Thymus (tissue), 11 donors: Measurements from ENCODE around the gene MYBPHL. TPM values are rescaled to one million over a fixed set of nuclear protein-coding genes. Genes with fewer than 3 reads are reported as not detected.

Experiments
- DNase-seq, 9 donors: peaks; one replicate each; pipeline ENCODE4 v3.0.0-alpha.2; 2013; ENCODE audit warnings: low spot score in 9 of 9, low read depth in 6 of 9, missing footprints in 1 of 9
- H3K27ac ChIP-seq, 2 donors: one replicate each; pipeline ENCODE4 v1.5.1; 2013; ENCODE audit warnings: control low read depth in 1 of 2, low read depth in 1 of 2, low read length in 1 of 2, mild to moderate bottlenecking in 1 of 2, moderate library complexity in 1 of 2
- H3K27me3 ChIP-seq, 2 donors: one replicate each; pipeline ENCODE4 v1.5.1; 2013; ENCODE audit warnings: low read length in 1 of 2; ENCODE audit not compliant: control insufficient read depth in 2 of 2, insufficient read depth in 1 of 2
- H3K36me3 ChIP-seq, 2 donors: one replicate each; pipeline ENCODE4 v1.5.1; 2013; ENCODE audit warnings: low read length in 1 of 2, mild to moderate bottlenecking in 1 of 2, moderate library complexity in 1 of 2; ENCODE audit not compliant: control insufficient read depth in 2 of 2, insufficient read depth in 2 of 2
- H3K4me1 ChIP-seq, 2 donors: one replicate each; pipeline ENCODE4 v1.5.1; 2013; ENCODE audit warnings: low read length in 2 of 2; ENCODE audit not compliant: control insufficient read depth in 2 of 2, insufficient read depth in 2 of 2
- H3K4me3 ChIP-seq, 2 donors: one replicate each; pipeline ENCODE4 v1.5.1; 2013; ENCODE audit warnings: low read length in 2 of 2, control low read depth in 1 of 2, mild to moderate bottlenecking in 1 of 2
- H3K9me3 ChIP-seq, 2 donors: one replicate each; pipeline ENCODE4 v1.5.1; 2013; ENCODE audit warnings: low read length in 1 of 2, mild to moderate bottlenecking in 1 of 2; ENCODE audit not compliant: control insufficient read depth in 2 of 2, insufficient read depth in 1 of 2
- WGBS: extraction: QIAGEN DNeasy Blood & Tissue Kit; methylation state at CpG from one replicate; pipeline ENCODE4 v1.1.7; 2013; 5-methylcytosine and 5-hydroxymethylcytosine counted together
- polyA plus RNA-seq: library from polyadenylated mRNA; stranded (reverse); fragments of 200-250 nt; gene quantifications from one replicate; pipeline ENCODE4 v1.2.3, GENCODE V29; 2013
- total RNA-seq: library from RNA; stranded (reverse); fragments of 120-200 nt; gene quantifications from one replicate; pipeline ENCODE4 v1.2.4, GENCODE V29; 2013
- donor health status: healthy.

The MYBPHL gene
- total and polyA plus RNA-seq, 2 donors, result 0.09 to 0.43 TPM

- H3K4me3 ChIP-seq, result no peak overlapping the region
- peak in 8 of 9 donors; percentile 18 to 67 (median 42) for DNase-seq
- H3K36me3 ChIP-seq, result peaks cover 7 to 18% of the 10 kb centered on the region in 2 donors
- 80% methylated on average over 7 of the region's 7 CpGs for WGBS
- H3K4me1 ChIP-seq, result peaks cover 11 to 25% of the 10 kb centered on the region in 2 donors
- H3K27me3 ChIP-seq, result no peaks in the 10 kb centered on the region
- H3K9me3 ChIP-seq, result peaks cover 0 to 2% of the 10 kb centered on the region in 2 donors
- H3K27ac ChIP-seq, result no peak overlapping the region
Observed at GRCh38 chr1:109277434-109278204, 29.2 kb downstream of the MYBPHL start.

DNA sequence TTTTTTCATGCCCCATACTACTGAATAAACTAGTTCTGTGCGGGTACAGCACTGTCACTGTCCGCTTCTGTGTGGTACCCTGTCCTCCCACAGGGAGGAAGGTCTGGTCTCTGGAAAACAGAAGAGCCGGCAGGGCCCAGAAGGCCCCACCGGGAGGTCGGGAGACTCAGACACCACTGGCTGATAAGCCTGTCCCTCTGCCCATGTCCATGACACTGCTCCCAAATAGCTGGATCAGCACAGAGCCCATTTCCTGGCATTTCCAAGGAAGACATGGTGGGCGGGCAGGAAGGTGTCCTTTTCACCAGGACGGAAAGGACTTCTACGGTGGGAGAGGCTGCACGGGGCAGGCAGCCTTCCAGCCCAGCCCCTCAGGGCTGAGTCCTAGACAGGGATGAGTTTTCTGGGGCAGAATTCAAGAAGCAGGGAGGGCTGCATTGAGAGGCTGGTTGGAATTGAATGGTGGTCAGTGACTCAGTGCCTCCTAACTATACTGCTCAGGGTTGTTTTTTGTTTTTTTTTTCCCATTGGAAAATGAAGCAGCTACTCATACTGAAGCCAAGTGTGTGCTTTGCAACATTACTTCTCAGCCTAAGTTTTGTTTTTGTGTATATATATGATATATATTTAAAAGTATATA is 31.0 kb downstream of the MYBPHL start:
- no peak overlapping the region for H3K4me3 ChIP-seq
- no peak for DNase-seq

DNA sequence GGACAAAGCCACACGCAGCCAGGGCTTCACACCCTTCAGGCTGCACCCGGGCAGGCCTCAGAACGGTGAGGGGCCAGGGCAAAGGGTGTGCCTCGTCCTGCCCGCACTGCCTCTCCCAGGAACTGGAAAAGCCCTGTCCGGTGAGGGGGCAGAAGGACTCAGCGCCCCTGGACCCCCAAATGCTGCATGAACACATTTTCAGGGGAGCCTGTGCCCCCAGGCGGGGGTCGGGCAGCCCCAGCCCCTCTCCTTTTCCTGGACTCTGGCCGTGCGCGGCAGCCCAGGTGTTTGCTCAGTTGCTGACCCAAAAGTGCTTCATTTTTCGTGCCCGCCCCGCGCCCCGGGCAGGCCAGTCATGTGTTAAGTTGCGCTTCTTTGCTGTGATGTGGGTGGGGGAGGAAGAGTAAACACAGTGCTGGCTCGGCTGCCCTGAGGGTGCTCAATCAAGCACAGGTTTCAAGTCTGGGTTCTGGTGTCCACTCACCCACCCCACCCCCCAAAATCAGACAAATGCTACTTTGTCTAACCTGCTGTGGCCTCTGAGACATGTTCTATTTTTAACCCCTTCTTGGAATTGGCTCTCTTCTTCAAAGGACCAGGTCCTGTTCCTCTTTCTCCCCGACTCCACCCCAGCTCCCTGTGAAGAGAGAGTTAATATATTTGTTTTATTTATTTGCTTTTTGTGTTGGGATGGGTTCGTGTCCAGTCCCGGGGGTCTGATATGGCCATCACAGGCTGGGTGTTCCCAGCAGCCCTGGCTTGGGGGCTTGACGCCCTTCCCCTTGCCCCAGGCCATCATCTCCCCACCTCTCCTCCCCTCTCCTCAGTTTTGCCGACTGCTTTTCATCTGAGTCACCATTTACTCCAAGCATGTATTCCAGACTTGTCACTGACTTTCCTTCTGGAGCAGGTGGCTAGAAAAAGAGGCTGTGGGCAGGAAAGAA is 32.0 kb downstream of the MYBPHL start:
- H3K4me3 ChIP-seq, result no peak overlapping the region

More for the DNA sequence above, 31.0 kb downstream of the MYBPHL start:
- Histone ChIP-seq H3K9me3 (peaks cover 0 to 2% of the 10 kb centered on the region in 2 donors), H3K27me3 (no peaks in the 10 kb centered on the region), H3K4me1 (peaks cover 0 to 12% of the 10 kb centered on the region in 2 donors), H3K27ac (no peak overlapping the region), H3K36me3 (peaks cover 6 to 18% of the 10 kb centered on the region in 2 donors)
- 94% methylated on average over 9 of the region's 9 CpGs for WGBS

GRCh38 chr1:109273570-109274288 is 33.1 kb downstream of the MYBPHL start:
- Histone ChIP-seq H3K27ac (no peak overlapping the region), H3K4me1 (peaks cover 0 to 12% of the 10 kb centered on the region in 2 donors), H3K9me3 (peaks cover 0 to 2% of the 10 kb centered on the region in 2 donors), H3K4me3 (no peak overlapping the region), H3K27me3 (no peaks in the 10 kb centered on the region), H3K36me3 (peaks cover 5 to 8% of the 10 kb centered on the region in 2 donors)
- DNase-seq, result no peak
- 61% methylated on average over 30 of the region's 30 CpGs for WGBS

More for the DNA sequence above, 32.0 kb downstream of the MYBPHL start:
- H3K4me1 ChIP-seq, result peaks cover 0 to 12% of the 10 kb centered on the region in 2 donors
- no peak for DNase-seq
- WGBS, result 75% methylated on average over 24 of the region's 24 CpGs
- H3K27me3 ChIP-seq, result no peaks in the 10 kb centered on the region
- peaks cover 5 to 8% of the 10 kb centered on the region in 2 donors for H3K36me3 ChIP-seq
- H3K9me3 ChIP-seq, result peaks cover 0 to 2% of the 10 kb centered on the region in 2 donors
- H3K27ac ChIP-seq, result no peak overlapping the region

DNA sequence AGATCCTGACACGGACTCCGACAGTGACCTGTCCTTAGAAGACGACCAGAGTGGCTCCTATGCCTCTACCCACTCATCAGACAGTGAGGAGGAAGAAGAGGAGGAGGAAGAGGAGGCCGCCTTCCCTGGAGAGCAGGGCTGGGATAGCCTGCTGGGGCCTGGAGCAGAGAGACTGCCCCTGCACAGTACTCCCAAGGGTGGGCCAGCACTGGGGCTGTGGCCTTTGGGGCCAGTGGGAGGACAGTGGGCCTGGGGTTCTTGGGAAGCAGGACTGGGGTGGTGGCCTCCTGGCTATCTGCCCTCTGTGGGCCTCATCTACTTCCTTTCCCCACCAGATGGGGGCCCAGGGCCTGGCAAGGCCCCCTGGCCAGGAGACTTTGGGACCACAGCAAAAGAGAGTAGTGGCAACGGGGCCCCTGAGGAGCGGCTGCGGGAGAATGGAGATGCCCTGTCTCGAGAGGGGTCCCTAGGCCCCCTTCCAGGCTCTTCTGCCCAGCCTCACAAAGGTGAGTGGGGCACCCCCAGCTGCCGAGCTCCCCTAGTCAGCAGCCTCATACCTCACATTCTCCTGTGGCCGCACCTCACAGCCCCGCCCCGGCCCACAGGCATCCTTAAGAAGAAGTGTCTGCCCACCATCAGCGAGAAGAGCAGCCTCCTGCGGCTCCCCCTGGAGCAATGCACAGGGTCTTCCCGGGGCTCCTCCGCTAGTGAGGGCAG is 33.8 kb downstream of the MYBPHL start:
- WGBS, result 95% methylated on average over 16 of the region's 16 CpGs
- Histone ChIP-seq H3K4me1 (peaks cover 0 to 12% of the 10 kb centered on the region in 2 donors), H3K36me3 (peaks cover 2 to 8% of the 10 kb centered on the region in 2 donors), H3K27me3 (no peaks in the 10 kb centered on the region), H3K27ac (no peak overlapping the region), H3K9me3 (peaks cover 0 to 2% of the 10 kb centered on the region in 2 donors), H3K4me3 (no peak overlapping the region)
- no peak for DNase-seq

- no peak overlapping the region for H3K27ac ChIP-seq
- no peak overlapping the region for H3K4me3 ChIP-seq
- H3K4me1 ChIP-seq, result peaks cover 0 to 8% of the 10 kb centered on the region in 2 donors
- H3K36me3 ChIP-seq, result peaks cover 0 to 12% of the 10 kb centered on the region in 2 donors
- no peak for DNase-seq
- no peaks in the 10 kb centered on the region for H3K27me3 ChIP-seq
- WGBS, result 97% methylated on average over 13 of the region's 13 CpGs
- H3K9me3 ChIP-seq, result no peaks in the 10 kb centered on the region
Observed at GRCh38 chr1:109272021-109272799, 34.6 kb downstream of the MYBPHL start.

DNA sequence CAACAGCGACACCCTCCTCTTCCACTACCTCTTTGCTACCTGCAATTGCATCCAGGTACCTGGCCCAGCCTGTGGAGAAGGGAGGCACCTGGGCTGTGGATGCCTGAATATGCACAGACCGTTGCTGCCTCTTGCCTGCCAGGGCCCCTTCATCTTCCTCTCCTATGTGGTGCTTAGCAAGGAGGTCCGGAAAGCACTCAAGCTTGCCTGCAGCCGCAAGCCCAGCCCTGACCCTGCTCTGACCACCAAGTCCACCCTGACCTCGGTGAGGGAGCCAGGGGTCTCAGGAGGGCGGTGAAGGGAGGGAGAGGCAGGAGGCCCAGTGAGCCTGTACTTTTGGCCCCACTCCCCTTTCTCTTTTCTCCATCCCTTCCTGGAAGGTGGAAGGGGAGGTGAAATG is 35.4 kb downstream of the MYBPHL start:
- Histone ChIP-seq H3K27ac (no peak overlapping the region), H3K9me3 (no peaks in the 10 kb centered on the region), H3K27me3 (no peaks in the 10 kb centered on the region), H3K36me3 (peaks cover 0 to 12% of the 10 kb centered on the region in 2 donors), H3K4me3 (no peak overlapping the region), H3K4me1 (peaks cover 0 to 8% of the 10 kb centered on the region in 2 donors)
- WGBS, result 99% methylated on average over 6 of the region's 6 CpGs
- DNase-seq, result no peak
